ENCODE data around the gene PRR23B.

Gene PRR23B

DNA sequence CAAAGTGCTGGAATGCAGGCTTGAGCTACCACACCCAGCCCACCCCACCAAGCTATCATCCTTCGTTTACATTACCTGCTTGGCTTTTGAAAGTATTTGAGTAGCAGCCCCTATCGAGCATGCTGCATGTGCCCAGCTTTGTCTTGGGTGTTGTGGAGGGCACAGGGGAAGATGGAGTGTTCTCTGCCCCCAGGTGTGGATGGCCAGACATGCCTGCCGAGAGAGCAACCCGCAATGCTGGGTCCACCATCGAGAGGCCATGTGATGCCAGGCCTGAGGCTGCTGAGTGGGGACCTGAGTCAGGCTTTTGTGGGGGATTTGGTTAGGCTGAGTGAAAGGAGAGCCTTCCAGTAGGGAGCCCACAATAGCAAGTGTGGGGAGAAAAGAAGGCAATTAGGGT is 47.8 kb downstream of the PRR23B start:
- no peak for DNase-seq

GRCh38 chr3:138971766-138972320 is 48.9 kb downstream of the PRR23B start:
- no peak for DNase-seq
